ENCODE measurements around the gene GFRA4. TPM values are rescaled to one million over a fixed set of nuclear protein-coding genes. Genes with fewer than 3 reads are reported as not detected.

The GFRA4 gene
- total RNA-seq, 1 experiment from 2014 or later = not detected

DNA sequence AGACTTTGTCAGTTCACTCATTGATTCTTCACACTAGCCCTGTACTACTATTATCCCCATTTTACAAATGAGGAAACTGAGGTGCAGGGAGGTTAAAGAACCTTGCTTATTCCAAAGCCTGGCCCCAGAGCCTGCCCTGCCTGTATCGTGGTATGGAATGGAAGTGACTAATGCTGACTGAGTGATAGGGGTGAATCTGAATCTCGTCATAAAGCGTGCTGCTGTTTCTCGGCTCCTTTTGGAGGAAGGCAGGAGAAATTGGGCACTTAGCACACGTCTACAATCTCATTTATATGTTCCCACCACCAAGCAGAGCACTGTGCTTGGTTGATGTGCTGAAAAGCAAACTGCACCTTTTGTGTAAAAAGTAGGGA, 17.1 kb downstream of the GFRA4 start:
- Histone ChIP-seq H3K4me1 (ENCODE audit: insufficient read depth, low read length, poor library complexity, severe bottlenecking) (no peaks in the 10 kb centered on the region), H3K4me3 (ENCODE audit: low read depth, low read length, poor library complexity, severe bottlenecking) (no peak overlapping the region), H3K27me3 (replicated peaks; ENCODE audit: insufficient read depth, low read depth, low read length, poor library complexity) (no peaks in the 10 kb centered on the region), H3K9me3 (ENCODE audit: low read depth, low read length, poor library complexity, severe bottlenecking) (no peaks in the 10 kb centered on the region), H3K27ac (ENCODE audit: low read depth, low read length, poor library complexity, severe bottlenecking) (no peak overlapping the region), H3K36me3 (ENCODE audit: insufficient read depth, low read length, poor library complexity, severe bottlenecking) (no peaks in the 10 kb centered on the region)
- no peak for DNase-seq (ENCODE audit: low spot score)
- no TSS peak for BruUV-seq (replicated peaks)
- POLR2A ChIA-PET (ENCODE audit: low non-redundant PET) = no interaction called here
- intact Hi-C loops (cut with micrococcal nuclease; ENCODE audit: unreplicated experiment) = no loop called here
- TF ChIP-seq EZH2 (IDR thresholded peaks at IDR 0.05; ENCODE audit: borderline replicate concordance, low read depth, low read length, poor library complexity, severe bottlenecking) = no peak
- TF ChIP-seq, protein P1, sequence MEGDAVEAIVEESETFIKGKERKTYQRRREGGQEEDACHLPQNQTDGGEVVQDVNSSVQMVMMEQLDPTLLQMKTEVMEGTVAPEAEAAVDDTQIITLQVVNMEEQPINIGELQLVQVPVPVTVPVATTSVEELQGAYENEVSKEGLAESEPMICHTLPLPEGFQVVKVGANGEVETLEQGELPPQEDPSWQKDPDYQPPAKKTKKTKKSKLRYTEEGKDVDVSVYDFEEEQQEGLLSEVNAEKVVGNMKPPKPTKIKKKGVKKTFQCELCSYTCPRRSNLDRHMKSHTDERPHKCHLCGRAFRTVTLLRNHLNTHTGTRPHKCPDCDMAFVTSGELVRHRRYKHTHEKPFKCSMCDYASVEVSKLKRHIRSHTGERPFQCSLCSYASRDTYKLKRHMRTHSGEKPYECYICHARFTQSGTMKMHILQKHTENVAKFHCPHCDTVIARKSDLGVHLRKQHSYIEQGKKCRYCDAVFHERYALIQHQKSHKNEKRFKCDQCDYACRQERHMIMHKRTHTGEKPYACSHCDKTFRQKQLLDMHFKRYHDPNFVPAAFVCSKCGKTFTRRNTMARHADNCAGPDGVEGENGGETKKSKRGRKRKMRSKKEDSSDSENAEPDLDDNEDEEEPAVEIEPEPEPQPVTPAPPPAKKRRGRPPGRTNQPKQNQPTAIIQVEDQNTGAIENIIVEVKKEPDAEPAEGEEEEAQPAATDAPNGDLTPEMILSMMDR (conservative IDR thresholded peaks at IDR 0.05; ENCODE audit: low read depth, low read length) = no peak
- CTCF ChIA-PET = no interaction called here

DNA sequence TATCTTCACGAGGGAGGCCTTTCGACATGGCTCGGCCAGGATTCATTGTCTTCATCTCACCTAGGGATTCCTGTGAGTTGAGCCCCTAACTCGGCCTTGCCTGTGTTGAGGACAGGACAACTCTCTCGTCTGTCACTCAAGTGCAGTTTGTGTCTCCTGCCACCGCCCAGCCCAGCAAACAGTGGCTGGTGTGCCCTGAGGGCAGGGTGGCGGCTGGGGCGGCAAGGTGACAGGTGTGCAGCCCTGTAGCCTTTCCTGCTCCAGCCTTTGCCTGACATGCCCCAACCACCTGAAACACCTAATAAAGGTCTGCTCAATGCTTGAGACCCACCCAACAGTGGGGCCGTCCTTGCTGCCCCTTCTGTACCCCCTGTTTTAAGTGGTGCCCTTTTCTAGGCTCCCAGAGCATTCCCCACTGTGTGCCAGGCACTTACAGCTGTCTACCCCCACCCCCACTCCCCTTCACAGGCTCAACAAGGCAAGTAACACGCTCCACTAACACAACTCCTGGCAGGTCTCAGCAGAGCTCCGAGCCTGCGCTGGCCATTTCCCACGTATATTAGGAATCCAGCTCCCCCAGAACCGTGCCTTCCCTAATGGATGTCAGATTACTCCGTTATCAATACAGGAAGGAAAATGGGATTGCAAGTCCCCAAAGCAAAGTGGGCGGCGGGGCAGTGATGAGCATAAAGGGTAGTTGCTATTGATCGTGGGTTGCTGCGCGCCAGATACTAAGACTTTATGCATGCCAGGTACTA, 17.7 kb downstream of the GFRA4 start:
- TF ChIP-seq, protein P1 (conservative IDR thresholded peaks at IDR 0.05; ENCODE audit: low read depth, low read length) = no peak
- no peak for TF ChIP-seq EZH2 (IDR thresholded peaks at IDR 0.05; ENCODE audit: borderline replicate concordance, low read depth, low read length, poor library complexity, severe bottlenecking)
- Histone ChIP-seq H3K9me3 (ENCODE audit: low read depth, low read length, poor library complexity, severe bottlenecking) (no peaks in the 10 kb centered on the region), H3K27me3 (replicated peaks; ENCODE audit: insufficient read depth, low read depth, low read length, poor library complexity) (no peaks in the 10 kb centered on the region), H3K36me3 (ENCODE audit: insufficient read depth, low read length, poor library complexity, severe bottlenecking) (no peaks in the 10 kb centered on the region), H3K4me3 (ENCODE audit: low read depth, low read length, poor library complexity, severe bottlenecking) (no peak overlapping the region), H3K4me1 (ENCODE audit: insufficient read depth, low read length, poor library complexity, severe bottlenecking) (no peaks in the 10 kb centered on the region), H3K27ac (ENCODE audit: low read depth, low read length, poor library complexity, severe bottlenecking) (no peak overlapping the region)
- CTCF ChIA-PET = no interaction called here
- intact Hi-C loops (cut with micrococcal nuclease; ENCODE audit: unreplicated experiment) = no loop called here
- DNase-seq (ENCODE audit: low spot score) = no peak
- no TSS peak for BruUV-seq (replicated peaks)
- POLR2A ChIA-PET (ENCODE audit: low non-redundant PET) = no interaction called here

DNA sequence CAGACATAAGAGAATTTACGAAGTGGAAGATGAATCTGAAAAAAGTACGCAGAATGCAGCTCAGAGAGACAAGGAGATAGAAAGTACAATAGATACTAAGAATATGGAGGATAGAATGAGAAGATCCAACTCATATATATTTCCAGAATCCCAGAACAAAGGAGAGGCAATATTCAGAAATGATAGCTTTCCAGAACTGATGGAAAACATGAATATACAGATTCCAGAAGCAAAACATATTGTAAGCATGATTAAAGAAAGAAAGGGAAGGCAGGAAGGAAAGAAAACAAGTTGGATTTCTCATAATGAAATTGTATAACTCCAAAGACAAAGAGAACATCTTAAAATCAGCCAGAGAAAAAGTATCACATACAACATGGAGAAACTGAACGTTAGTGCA, 22.9 kb downstream of the GFRA4 start:
- Histone ChIP-seq H3K9me3 (ENCODE audit: low read depth, low read length, poor library complexity, severe bottlenecking) (no peaks in the 10 kb centered on the region), H3K27me3 (replicated peaks; ENCODE audit: insufficient read depth, low read depth, low read length, poor library complexity) (no peaks in the 10 kb centered on the region), H3K4me3 (ENCODE audit: low read depth, low read length, poor library complexity, severe bottlenecking) (no peak overlapping the region), H3K27ac (ENCODE audit: low read depth, low read length, poor library complexity, severe bottlenecking) (no peak overlapping the region), H3K4me1 (ENCODE audit: insufficient read depth, low read length, poor library complexity, severe bottlenecking) (no peaks in the 10 kb centered on the region), H3K36me3 (ENCODE audit: insufficient read depth, low read length, poor library complexity, severe bottlenecking) (no peaks in the 10 kb centered on the region)
- no peak for DNase-seq (ENCODE audit: low spot score)
- TF ChIP-seq, protein P1 (conservative IDR thresholded peaks at IDR 0.05; ENCODE audit: low read depth, low read length) = no peak
- TF ChIP-seq EZH2 (IDR thresholded peaks at IDR 0.05; ENCODE audit: borderline replicate concordance, low read depth, low read length, poor library complexity, severe bottlenecking) = no peak
- BruUV-seq (replicated peaks) = no TSS peak
- CTCF ChIA-PET = no interaction called here
- POLR2A ChIA-PET (ENCODE audit: low non-redundant PET) = no interaction called here
- intact Hi-C loops (cut with micrococcal nuclease; ENCODE audit: unreplicated experiment) = no loop called here

Data from A673 (cell line).